ENCODE measurements around the gene TAMM41. TPM values are rescaled to one million over a fixed set of nuclear protein-coding genes. Genes with fewer than 3 reads are reported as not detected.

Gene TAMM41
- total and polyA plus RNA-seq, 2 experiments from 2014 or later: 9.6 to 14.1 TPM

DNA sequence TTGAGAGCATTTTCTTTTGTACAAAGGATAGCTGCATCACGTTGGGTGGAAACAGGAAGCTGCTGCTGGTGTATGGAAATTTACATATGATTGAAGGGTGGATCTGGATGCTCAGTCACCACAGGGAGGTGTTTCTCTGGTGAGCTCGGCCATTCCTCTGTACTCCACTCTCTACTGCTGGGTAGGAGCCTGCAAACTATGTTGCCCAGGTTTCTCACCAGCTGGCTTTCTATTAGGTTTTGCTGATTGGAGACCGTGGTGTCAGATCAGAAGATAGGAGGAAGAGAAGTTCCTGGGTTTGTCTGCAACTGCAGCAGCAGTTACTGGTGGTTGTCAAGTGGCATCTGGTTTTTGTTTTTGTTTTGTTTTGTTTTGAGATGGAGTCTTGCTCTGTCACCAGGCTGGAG, 61.7 kb downstream of the TAMM41 start:
- Histone ChIP-seq H4K20me1 (ENCODE audit: insufficient read depth, poor library complexity, severe bottlenecking) (no peaks in the 10 kb centered on the region), H3K27me3 (no peaks in the 10 kb centered on the region), H3K9me2 (replicated peaks; ENCODE audit: insufficient read depth) (no peaks in the 10 kb centered on the region), H3K9me3 (ENCODE audit: low read depth) (no peaks in the 10 kb centered on the region), H3K4me3 (no peak overlapping the region), H3K27ac (no peak overlapping the region), H3K36me3 (replicated peaks; ENCODE audit: insufficient read depth, low read depth) (no peaks in the 10 kb centered on the region), H3K4me1 (ENCODE audit: insufficient read depth) (no peaks in the 10 kb centered on the region), H2AFZ (no peak overlapping the region), H3K79me2 (no peaks in the 10 kb centered on the region), H3K4me2 (no peak overlapping the region)
- 61% methylated on average over 3 of the region's 3 CpGs for WGBS (ENCODE audit: low lambda C conversion rate, missing lambda C conversion rate)
- TF ChIP-seq EZH2phosphoT487 (IDR thresholded peaks at IDR 0.05; ENCODE audit: low read depth, severe bottlenecking, unreplicated experiment): no peak
- TF ChIP-seq, protein P1, sequence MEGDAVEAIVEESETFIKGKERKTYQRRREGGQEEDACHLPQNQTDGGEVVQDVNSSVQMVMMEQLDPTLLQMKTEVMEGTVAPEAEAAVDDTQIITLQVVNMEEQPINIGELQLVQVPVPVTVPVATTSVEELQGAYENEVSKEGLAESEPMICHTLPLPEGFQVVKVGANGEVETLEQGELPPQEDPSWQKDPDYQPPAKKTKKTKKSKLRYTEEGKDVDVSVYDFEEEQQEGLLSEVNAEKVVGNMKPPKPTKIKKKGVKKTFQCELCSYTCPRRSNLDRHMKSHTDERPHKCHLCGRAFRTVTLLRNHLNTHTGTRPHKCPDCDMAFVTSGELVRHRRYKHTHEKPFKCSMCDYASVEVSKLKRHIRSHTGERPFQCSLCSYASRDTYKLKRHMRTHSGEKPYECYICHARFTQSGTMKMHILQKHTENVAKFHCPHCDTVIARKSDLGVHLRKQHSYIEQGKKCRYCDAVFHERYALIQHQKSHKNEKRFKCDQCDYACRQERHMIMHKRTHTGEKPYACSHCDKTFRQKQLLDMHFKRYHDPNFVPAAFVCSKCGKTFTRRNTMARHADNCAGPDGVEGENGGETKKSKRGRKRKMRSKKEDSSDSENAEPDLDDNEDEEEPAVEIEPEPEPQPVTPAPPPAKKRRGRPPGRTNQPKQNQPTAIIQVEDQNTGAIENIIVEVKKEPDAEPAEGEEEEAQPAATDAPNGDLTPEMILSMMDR (IDR thresholded peaks at IDR 0.05; ENCODE audit: poor library complexity): no peak
- TF ChIP-seq EZH2 (IDR thresholded peaks at IDR 0.05; ENCODE audit: borderline replicate concordance): no peak
- no peak for DNase-seq (ENCODE audit: low spot score)

DNA sequence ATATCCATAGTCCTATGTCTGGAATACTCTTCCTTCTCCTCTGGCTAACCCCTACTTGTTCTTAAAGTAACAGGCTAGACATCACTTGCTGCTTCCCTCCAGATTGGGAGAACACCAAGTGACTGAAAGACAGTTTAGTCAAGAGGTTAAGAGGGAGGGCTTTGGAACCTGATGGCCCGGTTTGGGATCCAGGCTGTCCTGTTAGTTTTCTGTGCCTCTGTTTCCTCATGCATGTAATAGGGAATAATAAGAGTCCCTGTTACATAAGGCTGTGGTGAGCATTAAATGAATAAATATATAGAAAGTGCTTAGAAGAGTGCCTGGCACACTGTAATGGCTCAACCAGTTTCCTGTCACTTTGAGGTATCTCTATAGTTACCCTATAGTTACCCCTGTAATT, 66.3 kb downstream of the TAMM41 start:
- Histone ChIP-seq H3K79me2 (no peaks in the 10 kb centered on the region), H3K9me3 (ENCODE audit: low read depth) (no peaks in the 10 kb centered on the region), H3K36me3 (replicated peaks; ENCODE audit: insufficient read depth, low read depth) (no peaks in the 10 kb centered on the region), H3K27me3 (no peaks in the 10 kb centered on the region), H3K4me1 (ENCODE audit: insufficient read depth) (no peaks in the 10 kb centered on the region), H3K9me2 (replicated peaks; ENCODE audit: insufficient read depth) (no peaks in the 10 kb centered on the region), H3K4me2 (no peak overlapping the region), H2AFZ (no peak overlapping the region), H4K20me1 (ENCODE audit: insufficient read depth, poor library complexity, severe bottlenecking) (no peaks in the 10 kb centered on the region), H3K27ac (no peak overlapping the region), H3K4me3 (no peak overlapping the region)
- WGBS (ENCODE audit: low lambda C conversion rate, missing lambda C conversion rate): 83% methylated on average over 1 of the region's 1 CpG
- DNase-seq (ENCODE audit: low spot score): no peak
- TF ChIP-seq EZH2phosphoT487 (IDR thresholded peaks at IDR 0.05; ENCODE audit: low read depth, severe bottlenecking, unreplicated experiment) (no peak), EZH2 (IDR thresholded peaks at IDR 0.05; ENCODE audit: borderline replicate concordance) (no peak)
- TF ChIP-seq, protein P1 (IDR thresholded peaks at IDR 0.05; ENCODE audit: poor library complexity): no peak

DNA sequence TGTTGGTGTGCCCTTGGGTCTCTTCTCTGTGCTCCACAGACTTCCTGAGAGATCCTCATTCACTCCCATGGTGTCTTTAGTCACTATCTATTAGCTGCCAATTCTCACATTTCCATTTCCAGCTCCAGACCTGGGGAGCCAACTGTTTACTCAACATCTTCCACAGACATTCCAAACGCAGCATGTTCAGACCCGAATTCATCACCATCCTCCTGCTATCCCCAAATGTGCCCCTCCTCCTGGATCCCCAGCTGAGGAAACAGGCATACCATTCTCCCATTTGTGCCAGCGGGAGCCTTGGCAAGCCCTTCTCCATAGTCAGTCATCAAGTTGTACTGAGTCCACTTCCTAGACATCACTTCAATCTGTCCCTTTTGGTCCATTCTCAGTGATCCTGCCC, 67.1 kb downstream of the TAMM41 start:
- Histone ChIP-seq H3K79me2 (no peaks in the 10 kb centered on the region), H3K27ac (no peak overlapping the region), H3K4me1 (ENCODE audit: insufficient read depth) (no peaks in the 10 kb centered on the region), H3K4me2 (no peak overlapping the region), H3K36me3 (replicated peaks; ENCODE audit: insufficient read depth, low read depth) (no peaks in the 10 kb centered on the region), H4K20me1 (ENCODE audit: insufficient read depth, poor library complexity, severe bottlenecking) (no peaks in the 10 kb centered on the region), H3K9me2 (replicated peaks; ENCODE audit: insufficient read depth) (no peaks in the 10 kb centered on the region), H3K27me3 (no peaks in the 10 kb centered on the region), H2AFZ (no peak overlapping the region), H3K9me3 (ENCODE audit: low read depth) (no peaks in the 10 kb centered on the region), H3K4me3 (no peak overlapping the region)
- TF ChIP-seq EZH2phosphoT487 (IDR thresholded peaks at IDR 0.05; ENCODE audit: low read depth, severe bottlenecking, unreplicated experiment) (no peak), EZH2 (IDR thresholded peaks at IDR 0.05; ENCODE audit: borderline replicate concordance) (no peak)
- TF ChIP-seq, protein P1 (IDR thresholded peaks at IDR 0.05; ENCODE audit: poor library complexity): no peak
- DNase-seq (ENCODE audit: low spot score): no peak
- WGBS (ENCODE audit: low lambda C conversion rate, missing lambda C conversion rate): 88% methylated on average over 3 of the region's 3 CpGs

DNA sequence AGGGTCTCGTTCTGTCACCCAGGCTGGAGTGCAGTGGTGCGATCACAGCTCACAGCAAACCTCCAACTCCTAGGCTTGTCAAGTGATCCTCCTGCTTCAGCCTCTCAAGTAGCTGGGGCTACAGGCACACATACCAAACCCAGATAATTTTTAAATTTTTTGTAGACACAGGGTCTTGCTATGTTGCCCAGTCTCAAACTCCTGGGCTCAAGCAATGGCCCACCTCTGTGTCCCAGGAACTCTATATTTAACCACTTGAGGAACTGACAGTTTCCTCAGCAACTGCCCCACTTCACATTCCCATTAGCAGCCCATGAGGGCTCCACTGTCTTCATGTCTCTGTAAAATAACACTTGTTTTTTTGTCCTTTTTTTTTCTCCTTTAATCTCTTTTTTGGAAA, 68.4 kb downstream of the TAMM41 start:
- Histone ChIP-seq H3K79me2 (no peaks in the 10 kb centered on the region), H3K4me2 (no peak overlapping the region), H3K36me3 (replicated peaks; ENCODE audit: insufficient read depth, low read depth) (no peaks in the 10 kb centered on the region), H3K27ac (no peak overlapping the region), H3K4me3 (no peak overlapping the region), H2AFZ (no peak overlapping the region), H4K20me1 (ENCODE audit: insufficient read depth, poor library complexity, severe bottlenecking) (no peaks in the 10 kb centered on the region), H3K27me3 (no peaks in the 10 kb centered on the region), H3K9me2 (replicated peaks; ENCODE audit: insufficient read depth) (no peaks in the 10 kb centered on the region), H3K4me1 (ENCODE audit: insufficient read depth) (no peaks in the 10 kb centered on the region), H3K9me3 (ENCODE audit: low read depth) (no peaks in the 10 kb centered on the region)
- no peak for DNase-seq (ENCODE audit: low spot score)
- 100% methylated on average over 2 of the region's 2 CpGs for WGBS (ENCODE audit: low lambda C conversion rate, missing lambda C conversion rate)
- TF ChIP-seq, protein P1 (IDR thresholded peaks at IDR 0.05; ENCODE audit: poor library complexity): no peak
- TF ChIP-seq EZH2phosphoT487 (IDR thresholded peaks at IDR 0.05; ENCODE audit: low read depth, severe bottlenecking, unreplicated experiment): no peak
- TF ChIP-seq EZH2 (IDR thresholded peaks at IDR 0.05; ENCODE audit: borderline replicate concordance): no peak
